Activated T-helper 1 cell treated with anti-CD3 and anti-CD28 coated beads, Interleukin-2, amount 50 U/mL, for 16 hours (primary cell): ENCODE measurements around the gene GIPR.
"Not testable (repeated sequence)": the region's sequence is repeated elsewhere in the genome, so short reads cannot be mapped to it uniquely, and the experiment has no call there.

Experiments
- DNase-seq, 2 donors: peaks; one replicate each; pipeline ENCODE4 v3.0.0-alpha.2; 2020; ENCODE audit warnings: low read depth in 1 of 2, low spot score in 1 of 2

The GIPR gene

DNA sequence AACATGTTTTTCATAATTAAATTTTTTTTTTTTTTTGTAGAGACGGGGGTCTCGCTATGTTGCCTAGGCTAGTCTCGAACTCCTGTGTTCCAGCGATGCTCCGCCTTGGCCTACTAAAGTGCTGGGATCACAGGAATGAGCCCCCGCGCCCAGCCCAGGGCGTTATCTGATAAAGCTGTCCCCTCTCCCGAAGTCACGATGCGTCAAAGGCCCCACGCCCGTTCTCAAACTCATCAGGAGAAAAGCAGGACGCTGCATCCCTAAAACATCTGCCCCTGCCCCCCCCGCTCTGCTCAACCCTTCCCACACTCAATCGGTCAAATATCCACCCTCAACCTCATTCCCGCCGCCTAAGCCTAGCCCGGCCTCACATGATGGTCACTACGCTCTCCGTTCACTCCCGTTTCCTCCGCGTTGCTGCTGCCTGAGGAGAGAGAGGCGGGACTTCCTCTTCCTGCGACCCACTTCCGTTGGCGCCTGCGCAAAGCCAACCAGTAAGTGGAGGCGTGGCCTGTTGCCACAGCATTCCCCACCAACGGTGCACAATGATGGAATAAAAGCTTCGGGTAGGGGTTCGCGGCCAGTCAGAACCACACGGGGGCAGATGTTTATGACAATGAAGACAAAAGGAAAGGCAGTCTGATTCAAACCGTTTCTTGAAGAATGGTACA lies 23.6 kb downstream of the GIPR start, which contains the start of gene SNRPD2:
SNRPD2 (minus strand) TSS at position 438 of the 671 bp plus-strand sequence; CDS start at position 373, 65 bp downstream.
- peak; percentile 83 to 90 for DNase-seq

DNA sequence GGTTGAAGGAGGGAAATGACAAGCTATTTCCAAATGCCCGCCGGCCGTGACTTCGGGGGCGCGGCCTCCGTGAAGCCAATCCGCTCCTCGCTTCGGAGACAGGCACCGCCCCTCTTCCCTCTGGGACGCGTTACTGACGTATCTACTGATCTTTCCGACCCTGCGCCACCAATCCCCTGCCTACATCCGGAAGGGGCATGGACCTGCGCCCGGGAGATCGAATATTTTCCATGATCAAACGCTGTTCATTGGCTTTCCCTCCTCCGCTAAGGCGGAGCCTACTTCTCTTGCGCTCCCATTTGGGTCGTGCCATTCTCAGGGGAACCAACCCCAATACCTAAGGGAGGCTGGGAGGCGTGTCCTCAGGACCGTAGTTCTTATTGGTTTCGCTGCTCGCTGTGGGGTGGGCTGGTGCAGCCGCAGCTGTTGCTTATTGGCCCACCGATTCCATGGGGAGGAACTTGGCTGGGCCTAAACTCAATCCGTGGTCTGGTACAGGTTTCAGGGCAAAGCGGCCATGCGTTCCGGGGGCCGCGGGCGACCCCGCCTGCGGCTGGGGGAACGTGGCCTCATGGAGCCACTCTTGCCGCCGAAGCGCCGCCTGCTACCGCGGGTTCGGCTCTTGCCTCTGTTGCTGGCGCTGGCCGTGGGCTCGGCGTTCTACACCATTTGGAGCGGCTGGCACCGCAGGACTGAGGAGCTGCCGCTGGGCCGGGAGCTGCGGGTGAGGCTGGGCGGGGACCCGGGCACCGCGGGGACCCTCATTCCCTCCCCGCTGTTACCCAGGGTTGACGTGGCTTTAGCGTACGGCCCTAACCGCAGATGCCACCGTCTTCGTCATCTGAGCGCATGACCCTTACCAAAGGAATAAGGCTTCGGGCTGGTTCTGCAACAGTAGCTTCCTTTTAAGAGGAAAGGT lies 24.4 kb downstream of the GIPR start, which contains the start of gene QPCTL:
QPCTL (plus strand) TSS at position 480 of the 919 bp plus-strand sequence; CDS start at position 518, 38 bp downstream.
- DNase-seq: peak; percentile 91 to 92

DNA sequence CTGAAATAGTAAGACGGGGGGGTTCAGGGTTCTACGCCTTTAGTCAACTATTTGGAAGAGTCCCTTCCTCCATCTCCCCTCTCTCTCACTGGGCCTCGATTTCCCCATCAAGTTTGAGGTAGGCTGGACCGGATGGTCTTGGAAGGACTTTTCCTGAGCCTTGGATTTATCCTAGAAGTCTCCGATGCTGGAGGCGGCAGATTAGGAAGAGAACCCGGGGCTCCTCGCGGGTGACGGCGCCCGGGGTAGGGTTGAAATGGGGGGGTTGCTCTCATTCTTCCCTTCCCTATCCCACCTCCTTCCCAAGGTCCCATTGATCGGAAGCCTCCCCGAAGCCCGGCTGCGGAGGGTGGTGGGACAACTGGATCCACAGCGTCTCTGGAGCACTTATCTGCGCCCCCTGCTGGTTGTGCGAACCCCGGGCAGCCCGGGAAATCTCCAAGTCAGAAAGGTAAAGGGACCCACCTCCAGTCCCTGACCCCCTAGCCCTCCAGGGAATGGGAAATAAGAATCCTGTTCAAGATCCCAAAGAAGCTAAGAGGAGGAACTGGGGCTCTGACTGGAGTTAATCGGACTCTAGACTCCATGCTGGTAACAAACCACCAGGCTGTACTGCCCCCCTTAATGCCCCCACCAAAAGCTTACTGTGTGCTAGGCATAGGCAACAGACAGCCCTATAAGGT lies 25.2 kb downstream of the GIPR start:
- peak; percentile 55 to 62 for DNase-seq

DNA sequence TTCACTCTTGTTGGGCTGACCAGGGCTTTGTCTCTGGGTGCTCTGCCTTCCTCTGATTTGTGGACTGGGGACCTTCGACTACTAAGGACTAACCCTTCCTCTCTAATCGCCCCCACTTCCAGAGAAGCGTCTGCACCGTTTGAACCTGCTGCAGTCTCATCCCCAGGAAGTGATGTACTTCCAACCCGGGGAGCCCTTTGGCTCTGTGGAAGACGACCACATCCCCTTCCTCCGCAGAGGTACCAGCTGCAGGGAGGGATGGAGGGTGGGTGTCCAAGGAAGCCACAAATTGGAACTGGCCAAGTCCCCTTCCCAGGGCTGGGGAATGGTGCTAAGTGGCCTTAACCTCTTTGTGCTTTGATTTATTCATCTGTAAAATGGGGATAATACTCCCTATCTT lies 33.7 kb downstream of the GIPR start:
- DNase-seq: no peak

DNA sequence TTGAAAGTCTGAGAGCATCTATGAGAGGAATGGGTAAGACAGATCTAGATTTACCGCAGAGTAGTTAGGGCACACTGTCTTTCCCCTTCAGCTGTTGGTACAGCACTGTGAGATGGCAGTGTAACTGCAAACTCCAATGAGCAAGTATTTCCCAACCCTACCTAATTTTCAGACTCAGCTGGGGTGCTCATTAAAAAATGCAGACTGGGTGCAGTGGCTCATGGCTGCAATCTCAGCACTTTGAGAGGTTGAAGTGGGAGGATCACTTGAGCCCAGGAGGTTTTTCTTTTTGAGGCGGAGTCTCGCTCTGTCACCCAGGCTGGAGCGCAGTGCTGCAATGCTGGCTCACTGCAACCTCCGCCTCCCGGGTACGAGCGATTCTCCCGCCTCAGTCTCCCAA lies 37.1 kb downstream of the GIPR start:
- no peak for DNase-seq

DNA sequence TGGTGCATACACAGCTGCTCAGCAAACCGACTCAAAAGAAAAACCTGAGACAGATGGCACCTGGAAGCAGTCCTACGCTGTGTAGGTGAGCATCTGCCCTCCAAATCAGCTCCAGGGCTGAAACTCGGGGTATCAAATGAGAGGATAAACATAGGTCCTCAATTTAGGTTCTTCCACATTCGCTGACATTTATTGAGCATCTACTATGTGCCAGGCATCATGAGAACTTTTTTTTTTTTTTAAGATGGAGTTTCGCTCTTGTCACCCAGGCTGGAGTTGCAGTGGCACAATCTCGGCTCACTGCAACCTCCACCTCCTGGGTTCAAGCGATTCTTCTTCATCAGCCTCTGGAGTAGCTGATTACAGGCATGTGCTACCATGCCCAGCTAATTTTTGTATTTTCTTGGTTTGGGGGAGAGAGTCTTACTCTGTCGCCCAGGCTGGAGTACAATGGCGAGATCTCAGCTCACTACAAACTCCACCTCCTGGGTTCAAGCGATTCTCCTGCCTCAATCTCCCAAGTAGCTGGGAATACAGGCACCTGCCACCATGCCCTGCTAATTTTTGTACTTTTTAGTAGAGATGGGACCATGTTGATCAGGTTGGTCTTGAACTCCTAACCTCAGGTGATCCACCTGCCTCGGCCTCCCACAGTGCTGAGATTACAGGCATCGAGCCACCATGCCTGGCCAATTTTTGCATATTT lies 37.8 kb downstream of the GIPR start:
- DNase-seq: no peak

DNA sequence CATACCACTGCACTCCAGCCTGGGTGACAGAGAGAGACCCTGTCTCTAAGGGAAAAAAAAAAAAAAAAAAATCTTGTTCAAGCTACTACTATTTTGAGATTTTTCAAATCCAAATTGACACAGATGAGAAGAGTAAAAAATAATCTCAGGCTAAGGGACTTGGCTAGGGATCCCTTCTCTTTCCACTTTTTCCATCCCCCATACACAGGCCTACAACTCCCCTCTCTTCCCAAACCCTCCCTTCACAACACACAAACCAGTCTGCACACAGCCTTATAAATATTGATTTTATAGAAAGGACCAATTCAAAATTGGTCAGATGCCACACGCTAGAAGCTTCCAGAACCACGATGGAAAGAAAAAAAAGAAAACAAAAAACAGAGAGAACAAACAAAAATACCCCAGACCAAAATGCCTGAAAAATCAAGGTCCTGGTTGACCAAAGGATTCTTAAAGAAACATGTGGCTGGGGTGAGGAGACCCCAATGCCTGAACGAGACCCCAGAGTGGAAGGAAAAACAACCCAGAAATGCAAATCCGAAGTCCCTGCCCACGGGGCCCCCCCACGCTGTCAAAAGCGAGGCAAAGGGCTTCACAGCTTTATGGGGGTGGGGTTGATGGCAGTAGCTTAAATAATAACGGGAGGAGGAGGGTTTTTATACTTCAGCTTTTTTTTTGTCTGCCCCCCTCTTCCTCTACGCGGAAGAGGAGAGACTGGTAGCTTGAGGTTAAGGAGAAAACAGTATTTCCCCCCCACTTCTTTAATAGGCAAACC lies 42.5 kb downstream of the GIPR start:
- no peak for DNase-seq

DNA sequence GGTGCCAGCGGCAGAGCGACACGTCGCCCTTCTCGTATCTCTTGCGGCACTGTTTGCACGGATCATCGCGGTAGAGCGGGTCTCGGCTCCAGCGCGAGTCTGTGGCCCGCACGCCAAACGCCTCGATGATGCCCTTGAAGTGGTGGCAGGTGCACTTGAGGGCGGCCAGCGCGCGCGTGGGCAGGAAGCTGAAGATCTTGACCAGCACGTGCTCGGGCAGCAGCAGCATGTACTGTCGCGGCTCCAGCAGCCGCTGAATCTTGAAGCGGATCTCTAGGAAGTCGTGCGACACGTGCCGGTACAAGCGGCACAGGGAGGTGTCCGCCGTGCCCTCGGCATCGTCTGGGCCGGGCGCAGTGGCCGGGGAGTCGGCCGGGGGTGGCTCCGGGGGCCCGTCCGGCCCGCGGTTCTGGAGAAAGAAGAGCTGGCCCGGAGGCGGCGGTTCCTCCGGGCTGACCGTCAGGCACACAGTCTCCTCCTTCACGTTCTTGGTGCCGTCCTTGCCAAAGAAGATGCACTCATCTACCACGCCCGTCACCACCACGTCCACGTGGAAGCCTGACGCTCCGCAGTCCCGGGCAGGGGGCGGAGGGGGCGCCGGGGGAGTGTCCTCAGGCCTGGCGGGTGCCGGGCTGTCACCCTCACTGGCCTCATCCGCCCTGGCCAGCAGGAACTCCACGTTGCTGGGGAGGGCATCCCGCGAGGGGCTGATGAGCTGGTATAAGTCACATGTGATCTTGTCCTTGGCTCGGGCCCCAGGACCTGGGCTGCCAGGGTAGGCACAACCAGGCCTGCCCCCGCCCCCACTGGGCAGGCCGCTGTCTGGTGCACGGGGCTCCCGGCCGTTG lies 44.1 kb downstream of the GIPR start:
- DNase-seq: no peak

DNA sequence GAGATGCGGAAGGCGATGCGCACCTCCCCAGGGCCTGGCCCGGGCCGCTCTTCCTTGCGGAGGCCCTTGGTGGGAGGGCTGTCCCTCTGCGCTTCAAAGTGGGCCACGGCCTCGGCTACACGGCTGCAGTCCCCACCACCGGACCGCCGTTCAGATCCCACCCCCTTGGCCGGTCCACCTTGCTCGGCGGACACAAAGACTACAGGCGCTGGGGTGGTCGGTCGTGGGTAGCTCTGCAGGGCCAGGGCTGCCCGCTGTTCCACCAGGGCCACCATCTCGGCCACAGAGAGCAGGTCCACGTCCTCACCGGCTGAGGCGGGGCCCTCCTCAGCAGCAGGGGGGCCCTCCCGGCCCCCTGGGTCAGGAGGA lies 44.7 kb downstream of the GIPR start:
- DNase-seq: no peak

DNA sequence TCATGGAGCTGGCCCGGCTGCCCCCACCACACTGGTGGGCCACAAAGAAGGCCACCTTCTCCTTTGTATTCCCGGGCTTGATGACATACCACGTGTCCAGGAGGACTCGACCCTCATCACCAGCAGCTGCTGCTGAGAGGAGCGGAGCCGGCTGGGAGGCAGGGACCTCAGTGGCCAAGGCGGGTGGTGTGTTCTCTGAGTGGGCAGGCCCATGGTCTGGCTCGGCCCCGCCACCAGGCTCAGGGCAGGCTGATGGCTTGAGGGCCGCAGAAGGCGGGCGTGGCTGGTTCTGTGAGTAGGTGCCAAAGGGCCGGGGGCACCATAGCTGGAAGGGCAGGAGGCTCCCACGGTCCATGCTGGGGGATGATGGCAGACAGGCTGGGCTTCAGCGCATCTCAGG lies 45.1 kb downstream of the GIPR start:
- no peak for DNase-seq

DNA sequence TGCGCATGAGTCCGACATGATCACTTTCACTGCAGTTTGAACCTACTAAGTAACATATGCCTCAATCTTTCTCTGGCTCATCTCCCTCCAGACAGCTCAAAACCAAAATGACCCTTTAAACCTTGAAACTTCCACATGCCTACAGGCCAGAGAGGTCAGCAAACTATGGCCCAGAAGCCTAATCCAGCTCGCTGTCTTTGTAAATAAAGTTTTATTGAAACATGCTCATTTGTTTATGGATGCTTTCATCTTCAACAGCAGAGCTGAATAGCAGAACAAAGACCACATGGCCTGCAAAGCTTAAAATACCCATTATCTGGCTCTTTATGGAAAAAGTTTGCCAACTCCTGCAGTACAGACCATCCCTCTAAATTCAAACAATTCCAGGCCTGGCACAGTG lies 47.1 kb downstream of the GIPR start:
- no peak for DNase-seq

DNA sequence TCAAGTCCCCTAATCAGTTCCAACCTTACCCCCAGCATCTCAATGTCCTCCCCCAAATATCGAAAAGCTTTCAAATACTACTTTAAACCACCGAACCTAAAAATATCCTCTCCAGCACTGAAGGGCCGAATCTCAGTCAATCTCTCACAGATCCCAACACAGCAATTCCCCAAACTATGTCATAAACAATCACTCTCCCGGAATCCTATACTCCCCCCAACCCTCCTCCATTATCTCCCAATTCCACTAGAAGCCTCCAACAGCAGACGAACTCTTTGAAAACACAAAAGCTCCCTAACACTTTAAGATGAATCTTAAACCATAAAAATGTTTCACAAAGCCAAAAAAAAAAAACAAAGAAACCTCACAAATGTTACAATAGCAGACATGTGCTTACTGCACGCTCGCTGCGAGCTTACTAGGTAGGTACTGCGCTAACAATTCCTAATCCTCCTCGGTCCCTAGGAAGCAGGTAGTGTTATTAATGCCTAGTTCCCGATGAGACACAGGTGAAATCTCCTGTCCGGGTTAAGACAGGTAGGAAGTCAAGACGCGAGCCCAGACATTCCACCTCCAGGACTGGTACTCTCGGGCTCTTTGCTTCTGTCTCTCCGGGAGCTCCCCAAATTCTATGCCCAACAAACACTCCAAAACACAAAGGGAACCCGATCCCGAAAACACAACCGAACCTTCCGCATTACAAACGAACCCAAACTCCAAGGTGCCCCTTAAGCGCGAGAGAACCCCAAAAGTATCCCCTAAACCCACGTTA lies 48.5 kb downstream of the GIPR start:
- DNase-seq: no peak

DNA sequence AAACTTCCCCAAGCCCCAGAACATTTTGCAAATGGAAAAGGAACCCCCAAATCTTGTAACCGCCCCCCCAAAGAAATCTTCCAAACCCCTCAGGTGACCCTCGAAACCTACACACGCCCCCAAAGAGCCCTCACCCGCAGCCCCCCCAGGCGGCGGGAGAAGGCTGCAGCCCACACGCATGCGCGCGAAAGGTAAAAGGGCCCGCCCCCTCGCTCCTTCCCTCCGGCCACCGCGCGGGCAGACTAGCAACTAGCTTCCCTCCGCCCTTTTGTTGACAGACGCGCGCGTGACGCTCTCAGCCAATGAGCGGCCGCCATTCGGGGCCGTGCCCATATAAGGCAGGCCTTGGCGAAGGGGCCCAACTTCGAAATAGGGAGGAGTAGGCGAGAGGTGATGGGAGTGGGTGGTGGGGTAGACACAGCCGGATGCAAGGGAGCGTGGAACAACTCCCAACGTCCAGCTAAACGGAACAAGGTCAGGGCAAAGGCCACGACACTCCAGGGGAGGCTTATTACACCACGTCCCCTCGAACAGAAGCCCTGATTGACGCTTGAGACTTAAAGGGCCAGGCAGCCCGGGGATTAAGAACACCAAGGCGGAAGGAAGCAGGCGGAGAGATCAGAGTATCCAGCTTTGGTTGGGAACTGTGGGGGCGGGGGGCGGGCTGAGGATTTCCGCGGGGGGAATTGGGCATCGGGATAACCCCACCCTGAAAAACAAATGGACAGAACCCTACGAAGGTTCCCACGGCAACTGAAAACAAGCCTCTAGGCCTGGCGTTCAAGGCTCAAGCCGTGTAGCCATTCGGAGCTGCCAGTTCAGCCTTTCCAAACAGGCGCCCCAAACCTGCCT lies 49.3 kb downstream of the GIPR start:
- DNase-seq: peak; percentile 94 to 96

DNA sequence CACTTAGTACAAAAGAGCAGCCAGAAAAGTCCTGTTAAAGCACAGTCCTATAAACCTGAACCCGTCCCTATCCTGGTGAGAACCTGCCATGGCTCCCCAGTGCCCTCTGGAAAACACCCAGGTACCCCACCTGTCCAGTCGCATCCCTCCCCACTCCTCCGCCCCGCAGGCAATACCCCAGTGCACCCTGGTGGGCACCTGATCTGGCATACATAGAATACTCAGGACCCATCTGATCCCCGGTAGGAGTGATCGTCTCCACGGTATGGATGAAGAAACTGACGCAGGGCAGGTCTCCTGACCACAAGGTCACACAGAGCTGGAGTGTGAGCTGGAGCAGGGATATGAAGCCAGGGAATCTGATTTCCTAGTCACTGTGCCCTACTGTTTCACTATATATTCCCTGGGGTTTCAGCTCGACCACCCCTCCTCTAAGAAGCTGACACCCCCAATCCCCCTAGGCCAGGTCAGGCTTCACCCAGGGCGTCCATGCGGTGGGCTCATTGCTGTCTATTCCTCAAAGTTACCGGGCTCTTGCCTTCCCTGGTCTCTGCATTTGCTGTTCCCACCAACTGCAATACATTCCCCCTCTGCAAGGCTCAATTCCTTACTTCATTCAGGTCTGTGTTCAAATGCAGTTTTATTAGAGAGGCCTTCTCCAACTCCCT lies 50.1 kb downstream of the GIPR start:
- DNase-seq: no peak

DNA sequence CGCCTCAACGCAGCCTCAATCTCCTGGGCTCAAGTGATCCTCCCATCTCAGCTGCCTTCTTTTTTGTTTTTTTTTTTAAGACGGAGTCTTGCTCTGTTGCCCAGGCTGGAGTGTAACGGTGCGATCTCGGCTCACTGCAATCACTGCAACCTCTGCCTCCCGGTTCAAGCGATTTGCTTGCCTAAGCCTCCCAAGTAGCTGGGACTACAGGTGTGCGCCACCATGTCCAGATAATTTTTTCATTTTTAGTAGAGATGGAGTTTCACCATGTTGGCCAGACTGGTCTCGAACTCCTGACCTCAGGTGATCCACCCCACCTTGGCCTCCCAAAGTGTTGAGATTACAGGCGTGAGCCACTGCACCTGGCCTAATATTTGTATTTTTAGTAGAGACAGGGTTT lies 52.0 kb downstream of the GIPR start:
- DNase-seq: not testable (repeated sequence)

DNA sequence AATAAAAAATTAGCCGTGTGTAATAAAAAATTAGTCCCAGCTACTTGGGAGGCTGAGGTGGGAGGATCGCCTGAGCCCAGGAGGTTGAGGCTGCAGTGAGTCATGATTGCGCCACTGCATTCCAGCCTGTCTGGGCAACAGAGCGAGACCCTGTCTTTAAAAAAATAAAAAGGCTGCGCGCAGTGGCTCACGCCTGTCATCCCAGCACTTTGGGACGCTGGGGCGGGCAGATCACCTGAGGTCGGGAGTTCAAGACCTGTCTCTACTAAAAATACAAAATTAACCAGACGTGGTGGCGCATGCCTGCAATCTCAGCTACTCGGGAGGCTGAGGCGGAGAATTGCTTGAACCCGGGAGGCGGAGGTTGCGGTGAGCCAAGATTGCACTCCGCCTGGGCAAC lies 60.7 kb downstream of the GIPR start:
- not testable (repeated sequence) for DNase-seq

DNA sequence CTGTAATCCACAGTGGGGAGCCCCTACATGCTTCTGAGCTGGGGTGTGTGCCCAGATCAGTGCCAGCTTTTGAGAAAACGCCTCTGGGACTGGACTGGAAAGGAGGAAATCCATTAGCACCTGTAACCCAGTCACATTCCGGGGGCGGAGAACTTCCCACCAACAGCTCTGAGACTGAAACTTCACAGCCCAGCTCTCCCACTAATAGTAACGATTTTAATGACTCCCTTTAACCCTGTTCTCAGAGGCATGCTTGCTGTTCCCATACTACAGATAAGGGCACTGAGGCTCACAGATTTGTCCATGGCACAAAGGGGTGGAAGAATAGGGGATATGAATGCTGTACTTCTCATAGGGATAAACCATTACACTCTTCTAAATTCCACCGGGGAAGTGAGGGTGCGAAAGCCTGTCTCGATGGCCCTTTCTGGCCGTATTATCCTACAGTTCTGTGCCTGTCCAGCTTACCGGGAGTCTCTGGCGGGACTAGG lies 61.8 kb downstream of the GIPR start:
- DNase-seq: no peak
